AG09309 (cell line): ENCODE data around the gene BMPR2.

Source experiments
- DNase-seq: peaks from one replicate; pipeline ENCODE4 v3.0.0-alpha.2; 2010; ENCODE audit warnings: low read depth
- H3K4me3 ChIP-seq: 2 replicates; pipeline ENCODE4 v1.5.1; 2011; ENCODE audit warnings: mild to moderate bottlenecking, low read depth, low read length, moderate library complexity; ENCODE audit not compliant: control insufficient read depth
- CTCF ChIP-seq: IDR thresholded peaks from 2 replicates; pipeline ENCODE4 v1.5.1; 2011; ENCODE audit warnings: mild to moderate bottlenecking, low read depth, low read length, inconsistent platforms; ENCODE audit not compliant: insufficient read depth, control insufficient read depth; ENCODE audit errors: missing control alignments

Gene BMPR2

GRCh38 chr2:202387608-202388342 is 11.6 kb downstream of the BMPR2 start:
- TF ChIP-seq CTCF = no peak
- H3K4me3 ChIP-seq = no peak overlapping the region
- no peak for DNase-seq

- no peak overlapping the region for H3K4me3 ChIP-seq
- no peak for TF ChIP-seq CTCF
- no peak for DNase-seq
Measured at GRCh38 chr2:202400941-202401340, 24.8 kb downstream of the BMPR2 start.

- H3K4me3 ChIP-seq = no peak overlapping the region
- no peak for DNase-seq
- no peak for TF ChIP-seq CTCF
Measured at GRCh38 chr2:202405798-202406197, 29.7 kb downstream of the BMPR2 start.

GRCh38 chr2:202406445-202406978 is 30.4 kb downstream of the BMPR2 start:
- H3K4me3 ChIP-seq = no peak overlapping the region
- no peak for DNase-seq
- TF ChIP-seq CTCF = no peak

- no peak for DNase-seq
- no peak for TF ChIP-seq CTCF
- no peak overlapping the region for H3K4me3 ChIP-seq
Measured at GRCh38 chr2:202408546-202409140, 32.5 kb downstream of the BMPR2 start.

GRCh38 chr2:202410092-202410491 is 34.0 kb downstream of the BMPR2 start:
- no peak for DNase-seq
- TF ChIP-seq CTCF = no peak
- H3K4me3 ChIP-seq = no peak overlapping the region
